SK-N-SH treated with all-trans-retinoic acid at 6 μM for 48 hours (cell line): Measurements from ENCODE around the gene SMCHD1.

Experiments used
- ATAC-seq: fragments of 200-7000 bp; cut with Tn5 transposase; 3 replicates; pipeline ENCODE4 v1.9.1; 2020; ENCODE audit warnings: mild to moderate bottlenecking, moderate library complexity
- ARNTL ChIP-seq: fragments of 450-650 bp; formaldehyde crosslinking; IDR thresholded peaks from 2 replicates; pipeline ENCODE4 v1.5.0; 2020; ENCODE audit warnings: low read depth, mild to moderate bottlenecking, moderate library complexity, borderline replicate concordance
- BACH2 ChIP-seq: fragments of 250-450 bp; sonication (Bioruptor Pico); IDR thresholded peaks from 2 replicates; pipeline ENCODE4 v1.9.0; 2021; ENCODE audit warnings: mild to moderate bottlenecking, borderline replicate concordance
- CREB5 ChIP-seq: fragments of 250-450 bp; sonication (Bioruptor Pico); IDR thresholded peaks from 2 replicates; pipeline ENCODE4 v1.5.1; 2020; ENCODE audit warnings: low read depth, mild to moderate bottlenecking, moderate library complexity
- CSDC2 ChIP-seq: fragments of 250-450 bp; sonication (Bioruptor Pico); IDR thresholded peaks from 2 replicates; pipeline ENCODE4 v1.5.0; 2020; ENCODE audit warnings: mild to moderate bottlenecking, moderate library complexity
- ESRRG ChIP-seq: fragments of 250-450 bp; sonication (Bioruptor Pico); IDR thresholded peaks from 2 replicates; pipeline ENCODE4 v1.6.1; 2021; ENCODE audit warnings: mild to moderate bottlenecking
- GLIS3 ChIP-seq: fragments of 250-450 bp; sonication (Bioruptor Pico); IDR thresholded peaks from 2 replicates; pipeline ENCODE4 v1.5.0; 2020; ENCODE audit warnings: mild to moderate bottlenecking, moderate library complexity
- ISL1 ChIP-seq: fragments of 250-450 bp; sonication (Bioruptor Pico); IDR thresholded peaks from 2 replicates; pipeline ENCODE4 v2.1.2; 2022; ENCODE audit warnings: mild to moderate bottlenecking, moderate library complexity
- OSR1 ChIP-seq: fragments of 250-450 bp; sonication (Bioruptor Pico); IDR thresholded peaks from 2 replicates; pipeline ENCODE4 v1.8.0; 2022; ENCODE audit warnings: moderate library complexity, mild to moderate bottlenecking, inconsistent platforms
- POU6F1 ChIP-seq: fragments of 250-450 bp; sonication (Bioruptor Pico); IDR thresholded peaks from 2 replicates; pipeline ENCODE4 v1.8.0; 2021; ENCODE audit warnings: low read depth, mild to moderate bottlenecking, moderate library complexity, borderline replicate concordance
- PPARA ChIP-seq: fragments of 250-450 bp; sonication (Bioruptor Pico); IDR thresholded peaks from 2 replicates; pipeline ENCODE4 v1.5.0; 2020; ENCODE audit warnings: mild to moderate bottlenecking, borderline replicate concordance
- RARB ChIP-seq: fragments of 250-450 bp; sonication (Bioruptor Pico); IDR thresholded peaks from 2 replicates; pipeline ENCODE4 v1.8.0; 2021; ENCODE audit warnings: mild to moderate bottlenecking, moderate library complexity
- SNAI2 ChIP-seq: fragments of 250-450 bp; sonication (Bioruptor Pico); IDR thresholded peaks from 2 replicates; pipeline ENCODE4 v1.5.0; 2020; ENCODE audit warnings: mild to moderate bottlenecking, moderate library complexity
- TCF4 ChIP-seq: fragments of 250-450 bp; sonication (Bioruptor Pico); IDR thresholded peaks from 2 replicates; pipeline ENCODE4 v1.8.0; 2021; ENCODE audit warnings: mild to moderate bottlenecking, moderate library complexity, borderline replicate concordance
- TOX ChIP-seq: fragments of 250-450 bp; sonication (Bioruptor Pico); IDR thresholded peaks from 2 replicates; pipeline ENCODE4 v1.8.0; 2021; ENCODE audit warnings: mild to moderate bottlenecking, moderate library complexity, borderline replicate concordance
- ZC3H10 ChIP-seq: fragments of 250-450 bp; sonication (Bioruptor Pico); IDR thresholded peaks from 2 replicates; pipeline ENCODE4 v1.5.1; 2021; ENCODE audit warnings: mild to moderate bottlenecking, moderate library complexity
- ZFP3 ChIP-seq: fragments of 250-450 bp; sonication (Bioruptor Pico); IDR thresholded peaks from 2 replicates; pipeline ENCODE4 v1.5.0; 2020; ENCODE audit warnings: mild to moderate bottlenecking, moderate library complexity
- ZFP30 ChIP-seq: fragments of 450-650 bp; formaldehyde crosslinking; IDR thresholded peaks from 2 replicates; pipeline ENCODE4 v1.5.0; 2022; ENCODE audit warnings: mild to moderate bottlenecking, moderate library complexity
- ZNF70 ChIP-seq: fragments of 450-650 bp; formaldehyde crosslinking; IDR thresholded peaks from 2 replicates; pipeline ENCODE4 v1.5.0; 2020; ENCODE audit warnings: mild to moderate bottlenecking, moderate library complexity
- ZNF8 ChIP-seq: fragments of 450-650 bp; formaldehyde crosslinking; IDR thresholded peaks from 2 replicates; pipeline ENCODE4 v1.5.0; 2020; ENCODE audit warnings: mild to moderate bottlenecking, moderate library complexity
- TF ChIP-seq, protein P1 (sequence below): fragments of 250-450 bp; sonication (Bioruptor Pico); IDR thresholded peaks from 2 replicates; pipeline ENCODE4 v1.8.0; 2020; ENCODE audit warnings: mild to moderate bottlenecking, moderate library complexity, borderline replicate concordance
- TF ChIP-seq, protein P2 (sequence below): fragments of 250-450 bp; sonication (Bioruptor Pico); IDR thresholded peaks from 2 replicates; pipeline ENCODE4 v1.5.0; 2020; ENCODE audit warnings: mild to moderate bottlenecking, moderate library complexity
- TF ChIP-seq, protein P3 (sequence below): fragments of 250-450 bp; sonication (Bioruptor Pico); IDR thresholded peaks from 2 replicates; pipeline ENCODE4 v1.5.1; 2021; ENCODE audit warnings: mild to moderate bottlenecking, moderate library complexity

The SMCHD1 gene

DNA sequence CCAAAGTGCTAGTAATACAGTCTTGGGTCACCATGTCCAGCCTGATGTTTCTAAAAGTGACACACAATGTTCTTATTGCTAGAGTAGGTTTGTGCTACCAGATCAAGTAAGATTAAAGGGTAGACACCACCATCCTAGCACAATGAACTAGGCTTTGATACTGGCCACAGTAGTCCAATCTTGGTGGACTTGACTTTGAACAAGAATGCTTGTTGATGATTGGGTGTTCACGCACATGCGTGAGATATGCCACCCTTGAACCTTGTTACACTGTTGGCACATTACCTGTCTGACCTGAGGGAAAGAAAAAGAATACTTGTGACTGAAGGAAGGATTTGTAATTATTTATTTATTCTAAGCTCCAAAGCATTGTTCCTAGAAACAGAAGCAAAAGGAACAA, 119.1 kb downstream of the SMCHD1 start:
- ATAC-seq = no peak
- TF ChIP-seq OSR1 = no peak
- no peak for TF ChIP-seq ZC3H10
- TF ChIP-seq SNAI2 = no peak
- no peak for TF ChIP-seq ESRRG (CRISPR knock-in tag)
- no peak for TF ChIP-seq ZFP3 (CRISPR knock-in tag)
- TF ChIP-seq ISL1 = no peak
- no peak for TF ChIP-seq PPARA
- TF ChIP-seq TCF4 (CRISPR knock-in tag) = no peak
- no peak for TF ChIP-seq ZNF8
- no peak for TF ChIP-seq CSDC2 (CRISPR knock-in tag)
- TF ChIP-seq CREB5 = no peak
- TF ChIP-seq, protein P1, sequence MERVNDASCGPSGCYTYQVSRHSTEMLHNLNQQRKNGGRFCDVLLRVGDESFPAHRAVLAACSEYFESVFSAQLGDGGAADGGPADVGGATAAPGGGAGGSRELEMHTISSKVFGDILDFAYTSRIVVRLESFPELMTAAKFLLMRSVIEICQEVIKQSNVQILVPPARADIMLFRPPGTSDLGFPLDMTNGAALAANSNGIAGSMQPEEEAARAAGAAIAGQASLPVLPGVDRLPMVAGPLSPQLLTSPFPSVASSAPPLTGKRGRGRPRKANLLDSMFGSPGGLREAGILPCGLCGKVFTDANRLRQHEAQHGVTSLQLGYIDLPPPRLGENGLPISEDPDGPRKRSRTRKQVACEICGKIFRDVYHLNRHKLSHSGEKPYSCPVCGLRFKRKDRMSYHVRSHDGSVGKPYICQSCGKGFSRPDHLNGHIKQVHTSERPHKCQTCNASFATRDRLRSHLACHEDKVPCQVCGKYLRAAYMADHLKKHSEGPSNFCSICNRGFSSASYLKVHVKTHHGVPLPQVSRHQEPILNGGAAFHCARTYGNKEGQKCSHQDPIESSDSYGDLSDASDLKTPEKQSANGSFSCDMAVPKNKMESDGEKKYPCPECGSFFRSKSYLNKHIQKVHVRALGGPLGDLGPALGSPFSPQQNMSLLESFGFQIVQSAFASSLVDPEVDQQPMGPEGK (CRISPR knock-in tag) = no peak

GRCh38 chr18:2776601-2777000, 121.1 kb downstream of the SMCHD1 start:
- no peak for ATAC-seq
- TF ChIP-seq ARNTL (CRISPR knock-in tag) = no peak

- TF ChIP-seq ISL1 (no peak), TOX (CRISPR knock-in tag) (no peak), RARB (no peak), ZNF8 (no peak), PPARA (no peak)
- TF ChIP-seq, protein P1 (CRISPR knock-in tag) = no peak
- TF ChIP-seq, protein P2, sequence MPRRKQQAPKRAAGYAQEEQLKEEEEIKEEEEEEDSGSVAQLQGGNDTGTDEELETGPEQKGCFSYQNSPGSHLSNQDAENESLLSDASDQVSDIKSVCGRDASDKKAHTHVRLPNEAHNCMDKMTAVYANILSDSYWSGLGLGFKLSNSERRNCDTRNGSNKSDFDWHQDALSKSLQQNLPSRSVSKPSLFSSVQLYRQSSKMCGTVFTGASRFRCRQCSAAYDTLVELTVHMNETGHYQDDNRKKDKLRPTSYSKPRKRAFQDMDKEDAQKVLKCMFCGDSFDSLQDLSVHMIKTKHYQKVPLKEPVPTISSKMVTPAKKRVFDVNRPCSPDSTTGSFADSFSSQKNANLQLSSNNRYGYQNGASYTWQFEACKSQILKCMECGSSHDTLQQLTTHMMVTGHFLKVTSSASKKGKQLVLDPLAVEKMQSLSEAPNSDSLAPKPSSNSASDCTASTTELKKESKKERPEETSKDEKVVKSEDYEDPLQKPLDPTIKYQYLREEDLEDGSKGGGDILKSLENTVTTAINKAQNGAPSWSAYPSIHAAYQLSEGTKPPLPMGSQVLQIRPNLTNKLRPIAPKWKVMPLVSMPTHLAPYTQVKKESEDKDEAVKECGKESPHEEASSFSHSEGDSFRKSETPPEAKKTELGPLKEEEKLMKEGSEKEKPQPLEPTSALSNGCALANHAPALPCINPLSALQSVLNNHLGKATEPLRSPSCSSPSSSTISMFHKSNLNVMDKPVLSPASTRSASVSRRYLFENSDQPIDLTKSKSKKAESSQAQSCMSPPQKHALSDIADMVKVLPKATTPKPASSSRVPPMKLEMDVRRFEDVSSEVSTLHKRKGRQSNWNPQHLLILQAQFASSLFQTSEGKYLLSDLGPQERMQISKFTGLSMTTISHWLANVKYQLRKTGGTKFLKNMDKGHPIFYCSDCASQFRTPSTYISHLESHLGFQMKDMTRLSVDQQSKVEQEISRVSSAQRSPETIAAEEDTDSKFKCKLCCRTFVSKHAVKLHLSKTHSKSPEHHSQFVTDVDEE = no peak
- ATAC-seq = no peak
Observed at GRCh38 chr18:2777241-2777640, 121.7 kb downstream of the SMCHD1 start.

GRCh38 chr18:2780750-2781149, 125.2 kb downstream of the SMCHD1 start:
- TF ChIP-seq ZNF8 = no peak
- TF ChIP-seq GLIS3 (CRISPR knock-in tag) = no peak
- TF ChIP-seq, protein P1 (CRISPR knock-in tag) = no peak
- TF ChIP-seq TOX (CRISPR knock-in tag) = no peak
- TF ChIP-seq, protein P3, sequence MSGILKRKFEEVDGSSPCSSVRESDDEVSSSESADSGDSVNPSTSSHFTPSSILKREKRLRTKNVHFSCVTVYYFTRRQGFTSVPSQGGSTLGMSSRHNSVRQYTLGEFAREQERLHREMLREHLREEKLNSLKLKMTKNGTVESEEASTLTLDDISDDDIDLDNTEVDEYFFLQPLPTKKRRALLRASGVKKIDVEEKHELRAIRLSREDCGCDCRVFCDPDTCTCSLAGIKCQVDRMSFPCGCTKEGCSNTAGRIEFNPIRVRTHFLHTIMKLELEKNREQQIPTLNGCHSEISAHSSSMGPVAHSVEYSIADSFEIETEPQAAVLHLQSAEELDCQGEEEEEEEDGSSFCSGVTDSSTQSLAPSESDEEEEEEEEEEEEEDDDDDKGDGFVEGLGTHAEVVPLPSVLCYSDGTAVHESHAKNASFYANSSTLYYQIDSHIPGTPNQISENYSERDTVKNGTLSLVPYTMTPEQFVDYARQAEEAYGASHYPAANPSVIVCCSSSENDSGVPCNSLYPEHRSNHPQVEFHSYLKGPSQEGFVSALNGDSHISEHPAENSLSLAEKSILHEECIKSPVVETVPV = no peak
- TF ChIP-seq ISL1 = no peak
- TF ChIP-seq POU6F1 (CRISPR knock-in tag) = no peak
- no peak for TF ChIP-seq BACH2 (CRISPR knock-in tag)
- no peak for TF ChIP-seq ZFP30 (CRISPR knock-in tag)
- TF ChIP-seq PPARA = no peak
- TF ChIP-seq OSR1 = no peak
- TF ChIP-seq RARB = no peak
- no peak for TF ChIP-seq ZNF70 (CRISPR knock-in tag)
- ATAC-seq = no peak; the same call in 2 of the 3 replicates
